K562 (cell line): ENCODE results near the gene SIMC1.
"Not testable (repeated sequence)": the region's sequence is repeated elsewhere in the genome, so short reads cannot be mapped to it uniquely, and the experiment has no call there.

Source experiments
- CTCF ChIP-seq, 3 experiments: IDR thresholded peaks in 2 of 3; conservative IDR thresholded peaks in 1 of 3; 2 replicates each; pipeline ENCODE4 v1.5.1; 2011 to 2012; ENCODE audit warnings: low read length in 3 of 3, mild to moderate bottlenecking in 3 of 3, control low read depth in 2 of 3, improper control_type of control experiment in 1 of 3, inconsistent platforms in 1 of 3, low read depth in 1 of 3, mixed read lengths in 1 of 3, moderate library complexity in 1 of 3; ENCODE audit not compliant: insufficient read depth in 2 of 3
- NFYB ChIP-seq: IDR thresholded peaks from 2 replicates; pipeline ENCODE4 v1.6.1; 2011; ENCODE audit warnings: mild to moderate bottlenecking, moderate library complexity; ENCODE audit not compliant: insufficient read length; ENCODE audit errors: extremely low read depth
- POLR2A ChIP-seq: fragments of 450-650 bp; conservative IDR thresholded peaks from 2 replicates; pipeline ENCODE4 v1.6.1; 2016
- SRF ChIP-seq, 2 experiments: fragments of 250-450, 450-650 bp in 1 of 2; sonication (Bioruptor Pico) in 1 of 2; sonication (generic) in 1 of 2; formaldehyde crosslinking; IDR thresholded peaks; 2 replicates each; pipeline versions ENCODE4 v1.5.0 to v1.5.1; 2020 to 2022; ENCODE audit warnings: mild to moderate bottlenecking in 1 of 2, missing genetic modification reagents in 1 of 2
- TAF1 ChIP-seq: IDR thresholded peaks from 2 replicates; pipeline ENCODE4 v1.6.1; 2011; ENCODE audit warnings: mild to moderate bottlenecking, low read length, moderate library complexity; ENCODE audit not compliant: insufficient read depth, control insufficient read depth, severe bottlenecking; ENCODE audit errors: extremely low read depth
- TCF7 ChIP-seq: sonication (generic); IDR thresholded peaks from 2 replicates; pipeline ENCODE4 v1.6.1; 2016; ENCODE audit warnings: antibody characterized with exemption, borderline replicate concordance

DNA sequence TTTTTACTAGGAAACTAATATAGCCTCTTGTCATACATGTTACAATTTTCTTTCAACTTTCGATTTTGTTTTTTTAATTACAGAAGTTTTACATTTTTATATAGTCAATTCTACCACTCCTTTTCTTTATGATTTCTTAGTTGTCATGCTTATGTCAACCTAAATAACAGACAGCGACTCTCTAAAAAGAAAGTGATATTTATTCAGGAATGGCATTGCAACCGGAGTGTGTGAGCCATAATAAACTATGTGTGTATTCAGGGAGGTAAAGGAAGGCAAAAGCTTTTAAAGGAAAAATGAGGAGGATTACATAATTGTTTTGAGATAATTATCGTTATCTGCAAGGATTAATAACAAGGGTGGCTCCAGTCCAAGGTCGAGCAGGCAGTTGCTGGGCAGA lies 7.3 kb downstream of the SIMC1 start:
- not testable (repeated sequence) for TF ChIP-seq NFYB; CTCF (IDR thresholded peaks at IDR 0.05 in 2 of 3, conservative IDR thresholded peaks at IDR 0.05 in 1 of 3; ENCODE audit: insufficient read depth in 2 of 3, low read depth in 1 of 3, low read length in 3 of 3); POLR2A; TCF7; TAF1; SRF (CRISPR knock-in tag; IDR thresholded peaks at IDR 0.05)
